NCI-H146 (cell line): ENCODE data around the gene NCAPD2.

Source experiments
- DNase-seq: peaks from one replicate; lab custom pipeline; 2025; lab: John Stamatoyannopoulos, UW

The NCAPD2 gene

DNA sequence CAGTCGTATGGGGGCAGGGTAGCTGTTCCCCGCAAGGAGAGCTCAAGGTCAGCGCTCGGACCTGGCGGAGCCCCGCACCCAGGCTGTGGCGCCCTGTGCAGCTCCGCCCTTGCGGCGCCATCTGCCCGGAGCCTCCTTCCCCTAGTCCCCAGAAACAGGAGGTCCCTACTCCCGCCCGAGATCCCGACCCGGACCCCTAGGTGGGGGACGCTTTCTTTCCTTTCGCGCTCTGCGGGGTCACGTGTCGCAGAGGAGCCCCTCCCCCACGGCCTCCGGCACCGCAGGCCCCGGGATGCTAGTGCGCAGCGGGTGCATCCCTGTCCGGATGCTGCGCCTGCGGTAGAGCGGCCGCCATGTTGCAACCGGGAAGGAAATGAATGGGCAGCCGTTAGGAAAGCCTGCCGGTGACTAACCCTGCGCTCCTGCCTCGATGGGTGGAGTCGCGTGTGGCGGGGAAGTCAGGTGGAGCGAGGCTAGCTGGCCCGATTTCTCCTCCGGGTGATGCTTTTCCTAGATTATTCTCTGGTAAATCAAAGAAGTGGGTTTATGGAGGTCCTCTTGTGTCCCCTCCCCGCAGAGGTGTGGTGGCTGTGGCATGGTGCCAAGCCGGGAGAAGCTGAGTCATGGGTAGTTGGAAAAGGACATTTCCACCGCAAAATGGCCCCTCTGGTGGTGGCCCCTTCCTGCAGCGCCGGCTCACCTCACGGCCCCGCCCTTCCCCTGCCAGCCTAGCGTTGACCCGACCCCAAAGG lies 41.2 kb downstream of the NCAPD2 start:
- DNase-seq, result peak; percentile 93

DNA sequence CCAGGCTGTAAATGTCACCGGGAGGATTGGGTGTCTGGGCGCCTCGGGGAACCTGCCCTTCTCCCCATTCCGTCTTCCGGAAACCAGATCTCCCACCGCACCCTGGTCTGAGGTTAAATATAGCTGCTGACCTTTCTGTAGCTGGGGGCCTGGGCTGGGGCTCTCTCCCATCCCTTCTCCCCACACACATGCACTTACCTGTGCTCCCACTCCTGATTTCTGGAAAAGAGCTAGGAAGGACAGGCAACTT lies 41.7 kb downstream of the NCAPD2 start:
- DNase-seq, result no peak

DNA sequence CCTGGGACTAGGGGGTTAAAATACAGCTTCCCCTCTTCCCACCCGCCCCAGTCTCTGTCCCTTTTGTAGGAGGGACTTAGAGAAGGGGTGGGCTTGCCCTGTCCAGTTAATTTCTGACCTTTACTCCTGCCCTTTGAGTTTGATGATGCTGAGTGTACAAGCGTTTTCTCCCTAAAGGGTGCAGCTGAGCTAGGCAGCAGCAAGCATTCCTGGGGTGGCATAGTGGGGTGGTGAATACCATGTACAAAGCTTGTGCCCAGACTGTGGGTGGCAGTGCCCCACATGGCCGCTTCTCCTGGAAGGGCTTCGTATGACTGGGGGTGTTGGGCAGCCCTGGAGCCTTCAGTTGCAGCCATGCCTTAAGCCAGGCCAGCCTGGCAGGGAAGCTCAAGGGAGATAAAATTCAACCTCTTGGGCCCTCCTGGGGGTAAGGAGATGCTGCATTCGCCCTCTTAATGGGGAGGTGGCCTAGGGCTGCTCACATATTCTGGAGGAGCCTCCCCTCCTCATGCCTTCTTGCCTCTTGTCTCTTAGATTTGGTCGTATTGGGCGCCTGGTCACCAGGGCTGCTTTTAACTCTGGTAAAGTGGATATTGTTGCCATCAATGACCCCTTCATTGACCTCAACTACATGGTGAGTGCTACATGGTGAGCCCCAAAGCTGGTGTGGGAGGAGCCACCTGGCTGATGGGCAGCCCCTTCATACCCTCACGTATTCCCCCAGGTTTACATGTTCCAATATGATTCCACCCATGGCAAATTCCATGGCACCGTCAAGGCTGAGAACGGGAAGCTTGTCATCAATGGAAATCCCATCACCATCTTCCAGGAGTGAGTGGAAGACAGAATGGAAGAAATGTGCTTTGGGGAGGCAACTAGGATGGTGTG lies 42.3 kb downstream of the NCAPD2 start:
- DNase-seq, result no peak

DNA sequence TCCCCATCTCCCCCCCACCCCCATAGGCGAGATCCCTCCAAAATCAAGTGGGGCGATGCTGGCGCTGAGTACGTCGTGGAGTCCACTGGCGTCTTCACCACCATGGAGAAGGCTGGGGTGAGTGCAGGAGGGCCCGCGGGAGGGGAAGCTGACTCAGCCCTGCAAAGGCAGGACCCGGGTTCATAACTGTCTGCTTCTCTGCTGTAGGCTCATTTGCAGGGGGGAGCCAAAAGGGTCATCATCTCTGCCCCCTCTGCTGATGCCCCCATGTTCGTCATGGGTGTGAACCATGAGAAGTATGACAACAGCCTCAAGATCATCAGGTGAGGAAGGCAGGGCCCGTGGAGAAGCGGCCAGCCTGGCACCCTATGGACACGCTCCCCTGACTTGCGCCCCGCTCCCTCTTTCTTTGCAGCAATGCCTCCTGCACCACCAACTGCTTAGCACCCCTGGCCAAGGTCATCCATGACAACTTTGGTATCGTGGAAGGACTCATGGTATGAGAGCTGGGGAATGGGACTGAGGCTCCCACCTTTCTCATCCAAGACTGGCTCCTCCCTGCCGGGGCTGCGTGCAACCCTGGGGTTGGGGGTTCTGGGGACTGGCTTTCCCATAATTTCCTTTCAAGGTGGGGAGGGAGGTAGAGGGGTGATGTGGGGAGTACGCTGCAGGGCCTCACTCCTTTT lies 43.1 kb downstream of the NCAPD2 start:
- no peak for DNase-seq

DNA sequence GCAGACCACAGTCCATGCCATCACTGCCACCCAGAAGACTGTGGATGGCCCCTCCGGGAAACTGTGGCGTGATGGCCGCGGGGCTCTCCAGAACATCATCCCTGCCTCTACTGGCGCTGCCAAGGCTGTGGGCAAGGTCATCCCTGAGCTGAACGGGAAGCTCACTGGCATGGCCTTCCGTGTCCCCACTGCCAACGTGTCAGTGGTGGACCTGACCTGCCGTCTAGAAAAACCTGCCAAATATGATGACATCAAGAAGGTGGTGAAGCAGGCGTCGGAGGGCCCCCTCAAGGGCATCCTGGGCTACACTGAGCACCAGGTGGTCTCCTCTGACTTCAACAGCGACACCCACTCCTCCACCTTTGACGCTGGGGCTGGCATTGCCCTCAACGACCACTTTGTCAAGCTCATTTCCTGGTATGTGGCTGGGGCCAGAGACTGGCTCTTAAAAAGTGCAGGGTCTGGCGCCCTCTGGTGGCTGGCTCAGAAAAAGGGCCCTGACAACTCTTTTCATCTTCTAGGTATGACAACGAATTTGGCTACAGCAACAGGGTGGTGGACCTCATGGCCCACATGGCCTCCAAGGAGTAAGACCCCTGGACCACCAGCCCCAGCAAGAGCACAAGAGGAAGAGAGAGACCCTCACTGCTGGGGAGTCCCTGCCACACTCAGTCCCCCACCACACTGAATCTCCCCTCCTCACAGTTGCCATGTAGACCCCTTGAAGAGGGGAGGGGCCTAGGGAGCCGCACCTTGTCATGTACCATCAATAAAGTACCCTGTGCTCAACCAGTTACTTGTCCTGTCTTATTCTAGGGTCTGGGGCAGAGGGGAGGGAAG lies 43.9 kb downstream of the NCAPD2 start:
- DNase-seq, result peak; percentile 92

DNA sequence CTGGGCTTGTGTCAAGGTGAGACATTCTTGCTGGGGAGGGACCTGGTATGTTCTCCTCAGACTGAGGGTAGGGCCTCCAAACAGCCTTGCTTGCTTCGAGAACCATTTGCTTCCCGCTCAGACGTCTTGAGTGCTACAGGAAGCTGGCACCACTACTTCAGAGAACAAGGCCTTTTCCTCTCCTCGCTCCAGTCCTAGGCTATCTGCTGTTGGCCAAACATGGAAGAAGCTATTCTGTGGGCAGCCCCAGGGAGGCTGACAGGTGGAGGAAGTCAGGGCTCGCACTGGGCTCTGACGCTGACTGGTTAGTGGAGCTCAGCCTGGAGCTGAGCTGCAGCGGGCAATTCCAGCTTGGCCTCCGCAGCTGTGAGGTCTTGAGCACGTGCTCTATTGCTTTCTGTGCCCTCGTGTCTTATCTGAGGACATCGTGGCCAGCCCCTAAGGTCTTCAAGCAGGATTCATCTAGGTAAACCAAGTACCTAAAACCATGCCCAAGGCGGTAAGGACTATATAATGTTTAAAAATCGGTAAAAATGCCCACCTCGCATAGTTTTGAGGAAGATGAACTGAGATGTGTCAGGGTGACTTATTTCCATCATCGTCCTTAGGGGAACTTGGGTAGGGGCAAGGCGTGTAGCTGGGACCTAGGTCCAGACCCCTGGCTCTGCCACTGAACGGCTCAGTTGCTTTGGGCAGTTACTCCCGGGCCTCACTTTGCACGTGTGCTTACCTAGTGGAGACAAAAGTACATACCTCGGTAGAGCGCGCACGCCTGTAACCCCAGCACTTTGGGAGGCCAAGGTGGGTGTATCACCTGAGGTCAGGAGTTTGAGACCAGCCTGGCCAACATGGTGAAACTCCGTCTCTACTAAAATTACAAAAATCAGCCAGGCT lies 44.8 kb downstream of the NCAPD2 start:
- peak; percentile 48 for DNase-seq

DNA sequence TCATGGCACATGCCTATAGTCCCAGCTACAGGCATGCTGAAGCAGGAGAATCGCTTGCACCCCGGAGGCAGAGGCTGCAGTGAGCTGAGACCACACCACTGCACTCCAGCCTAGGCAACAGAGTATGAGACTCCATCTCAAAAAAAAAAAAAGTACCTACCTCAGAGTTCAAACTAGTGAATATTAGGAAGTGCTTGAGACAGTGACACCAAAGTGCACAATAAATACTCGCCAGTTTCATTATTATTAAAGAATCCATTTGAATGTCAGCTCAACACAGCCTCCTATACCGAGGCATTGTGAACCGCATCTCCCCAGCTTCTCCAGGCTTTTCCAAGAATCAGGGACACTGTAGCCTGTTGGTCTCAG lies 45.4 kb downstream of the NCAPD2 start:
- DNase-seq, result no peak

DNA sequence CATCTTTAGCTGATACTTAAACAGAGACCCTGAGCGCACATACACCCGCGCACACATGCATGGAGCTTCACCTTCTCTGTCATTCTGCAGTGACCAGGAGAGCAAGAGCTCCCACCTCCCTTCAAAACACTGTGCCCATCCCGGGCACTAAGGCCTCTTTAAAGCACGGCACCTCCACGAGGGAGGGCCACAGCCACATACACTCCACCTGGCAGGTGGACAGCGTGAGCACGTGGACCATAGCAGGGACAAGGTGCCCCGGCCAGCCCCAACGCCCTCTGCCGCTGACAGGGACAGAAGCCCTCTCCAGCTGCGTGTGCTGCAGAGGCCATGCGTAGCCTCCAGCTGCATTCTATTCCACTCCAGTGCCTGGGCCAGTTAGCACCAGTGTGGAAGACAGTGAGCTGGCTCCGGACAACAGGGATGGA lies 45.8 kb downstream of the NCAPD2 start:
- peak; percentile 41 for DNase-seq

DNA sequence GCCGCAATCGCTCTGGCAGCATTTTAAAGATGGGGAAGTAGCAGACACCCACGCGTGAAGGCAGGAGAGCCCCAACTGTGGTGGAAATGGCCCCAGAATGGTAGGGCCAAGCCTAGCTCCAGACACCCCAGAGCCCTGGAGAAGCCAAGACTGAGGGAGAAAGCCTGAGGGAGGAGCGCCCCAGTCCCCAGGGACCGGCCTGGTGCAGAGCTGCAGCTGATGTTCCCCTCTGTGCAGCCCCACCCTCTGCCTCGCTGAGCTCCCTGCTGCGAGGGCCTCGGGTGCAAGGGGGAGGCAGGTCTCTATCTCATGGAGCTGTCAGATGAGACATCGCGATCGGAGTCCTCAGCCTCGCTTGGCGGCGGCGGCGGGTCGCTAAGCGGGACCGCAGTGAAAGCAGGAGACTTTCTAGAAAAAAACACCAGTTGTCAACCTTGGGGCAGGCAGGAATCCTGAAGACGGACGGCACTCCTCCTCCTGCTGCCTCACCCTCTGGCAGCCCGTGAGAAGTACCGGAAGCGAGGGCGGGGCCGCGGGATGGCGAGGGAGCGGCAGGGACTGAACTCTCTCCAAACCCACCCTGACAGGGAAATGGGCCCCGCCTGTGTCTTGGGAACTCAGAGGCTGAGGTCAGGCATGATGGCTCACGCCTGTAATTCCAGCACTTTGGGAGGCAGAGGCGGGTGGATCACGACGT lies 46.4 kb downstream of the NCAPD2 start:
- peak; percentile 85 for DNase-seq

DNA sequence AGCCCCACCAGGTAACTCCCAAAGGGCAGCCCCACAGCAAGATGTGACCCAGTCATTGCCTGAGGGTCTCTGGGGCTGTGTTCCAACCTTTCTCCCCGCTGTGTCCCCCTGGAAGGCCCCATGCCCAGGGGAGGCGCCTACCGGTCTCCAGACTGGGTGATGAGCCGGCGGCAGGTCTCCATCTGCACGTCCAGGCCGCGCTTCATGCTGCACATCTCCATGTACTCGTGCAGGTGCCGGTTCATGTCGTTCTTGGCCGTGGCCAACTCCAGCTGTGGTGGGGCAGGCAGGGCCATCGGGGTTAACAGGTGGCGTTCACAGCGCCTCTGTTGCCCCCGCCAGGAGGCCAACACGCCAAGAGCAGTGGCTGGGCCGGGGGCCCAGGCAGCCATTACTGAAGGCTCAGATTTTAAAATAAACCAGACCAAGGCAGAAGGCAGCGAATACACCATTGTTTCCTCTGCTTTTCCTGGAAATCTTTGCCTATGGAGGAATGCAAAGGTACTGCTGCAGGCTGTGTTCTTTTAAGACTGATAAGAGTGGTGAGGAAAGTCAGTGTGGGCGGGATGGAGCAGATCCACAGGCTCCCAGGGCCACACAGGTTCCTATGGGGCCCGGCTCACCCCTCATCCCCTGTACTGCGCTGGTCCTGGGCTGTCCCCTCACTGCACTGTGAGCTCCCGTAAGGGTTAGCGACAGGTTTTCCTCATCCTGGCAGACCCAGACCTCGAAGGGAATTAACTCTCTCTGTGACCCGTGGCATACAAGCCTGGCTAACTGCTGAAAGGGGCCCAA lies 47.7 kb downstream of the NCAPD2 start:
- no peak for DNase-seq

DNA sequence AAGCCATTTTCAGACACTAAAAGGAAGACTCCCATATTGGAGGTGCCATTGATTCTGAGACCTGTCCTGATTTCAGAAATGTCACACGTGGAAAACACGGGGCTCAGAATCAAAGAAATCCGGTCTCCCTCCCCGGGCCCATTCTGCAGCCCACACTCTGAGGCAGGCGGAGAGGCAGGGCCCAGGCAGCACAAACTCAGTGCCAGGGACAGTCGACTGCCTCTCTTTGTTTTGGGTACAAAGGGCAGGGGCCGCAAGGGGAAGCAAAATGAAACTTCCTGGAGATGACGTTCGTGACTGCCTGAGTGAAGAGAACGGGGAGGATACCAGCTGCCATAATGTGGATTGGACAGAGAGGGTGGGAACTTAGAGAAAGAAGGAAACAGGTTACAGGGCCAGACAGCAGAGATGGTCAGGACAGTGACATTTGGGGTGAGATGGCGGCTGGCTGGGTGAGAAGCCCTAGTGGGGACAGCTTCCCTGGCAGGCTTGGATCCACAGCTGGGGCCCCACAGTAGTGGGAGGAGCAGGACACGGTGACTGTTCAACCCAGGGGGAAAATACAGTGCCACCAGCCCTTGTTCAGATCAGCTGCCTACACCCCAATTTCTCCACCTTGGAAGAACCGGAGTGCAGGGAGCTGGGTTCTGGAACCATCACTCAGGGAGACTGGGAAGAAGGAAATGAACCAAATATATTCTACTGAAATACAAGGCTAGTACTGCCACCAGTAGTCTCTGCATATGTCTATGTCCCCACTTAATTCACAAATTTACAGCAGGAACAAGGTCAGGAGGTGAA lies 48.5 kb downstream of the NCAPD2 start:
- no peak for DNase-seq

DNA sequence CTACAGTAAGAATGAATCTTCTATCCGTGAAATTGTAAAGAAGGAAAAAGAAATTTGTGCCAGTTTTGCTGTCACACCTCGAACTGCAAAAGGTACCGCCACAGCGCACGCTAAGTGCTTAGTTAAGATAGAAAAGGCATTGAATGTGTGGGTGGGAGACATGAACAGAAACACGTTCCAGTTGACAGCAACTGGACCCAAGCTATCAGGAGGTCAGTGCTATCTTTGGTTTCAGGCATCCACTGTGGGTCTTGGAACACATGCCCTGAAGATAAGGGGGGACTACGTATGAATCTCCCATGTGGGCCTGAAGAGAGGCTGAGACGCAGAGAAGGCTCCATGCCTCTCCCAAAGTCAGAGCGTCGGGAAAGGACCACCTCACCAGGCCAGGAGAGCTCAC lies 52.1 kb downstream of the NCAPD2 start:
- DNase-seq, result no peak

DNA sequence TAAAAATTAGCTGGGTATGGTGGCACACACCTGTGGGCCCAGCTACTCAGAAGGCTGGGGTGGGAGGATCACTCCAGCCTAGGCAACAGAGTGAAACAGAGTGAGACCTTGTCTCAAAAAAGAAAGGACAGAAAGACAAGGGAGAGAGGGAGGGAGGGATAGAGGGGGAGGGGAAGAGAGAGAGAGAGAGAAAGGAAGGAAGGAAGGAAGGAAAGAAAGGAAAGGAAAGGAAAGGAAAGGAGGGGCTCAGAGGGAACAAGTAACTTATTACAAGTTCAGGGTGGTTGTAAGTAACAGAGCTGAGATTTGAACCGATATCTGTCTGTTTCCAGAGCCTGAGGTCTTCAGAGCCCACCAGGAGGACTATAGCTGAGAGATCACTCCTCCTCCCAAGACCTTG lies 53.7 kb downstream of the NCAPD2 start:
- no peak for DNase-seq

DNA sequence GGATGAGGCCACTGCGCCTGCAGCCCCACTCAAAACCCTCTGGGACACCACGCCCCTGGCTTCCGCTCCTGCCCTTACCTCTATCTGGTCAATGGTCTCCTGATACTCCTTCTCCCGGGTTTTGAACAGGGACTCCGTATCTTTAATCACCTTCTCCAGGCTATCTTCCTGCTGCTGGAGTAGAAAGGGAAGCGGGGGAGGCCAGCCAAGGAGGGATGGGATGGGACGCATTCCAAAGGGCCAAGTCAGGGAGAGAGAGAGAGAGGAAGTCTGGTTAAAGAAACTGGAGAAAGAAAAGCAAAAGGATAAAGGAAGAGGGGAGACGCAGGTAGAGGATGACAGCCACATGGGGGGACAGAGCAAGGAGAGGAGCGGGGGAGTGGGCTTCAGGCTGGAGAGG lies 54.1 kb downstream of the NCAPD2 start:
- DNase-seq, result no peak

DNA sequence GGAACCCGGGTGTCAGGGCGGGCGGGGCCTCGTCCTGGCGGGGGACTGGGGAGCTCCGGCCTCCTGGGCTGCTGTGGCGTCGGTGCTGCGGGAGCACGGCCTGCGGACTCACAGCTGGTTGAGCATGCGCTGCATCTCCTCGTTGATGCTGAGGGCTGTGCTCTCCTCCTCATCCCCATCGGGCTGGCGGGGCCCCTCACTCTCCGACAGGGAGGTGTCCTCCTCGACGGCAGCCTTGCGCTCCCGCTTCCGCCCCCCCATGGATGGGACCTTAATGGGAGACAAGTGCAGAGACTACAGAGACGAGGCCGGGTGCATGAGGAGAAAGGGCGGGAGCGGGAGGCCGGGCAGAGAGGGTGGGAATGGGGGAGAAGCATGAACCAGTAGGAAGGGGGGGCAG lies 54.7 kb downstream of the NCAPD2 start:
- no peak for DNase-seq

DNA sequence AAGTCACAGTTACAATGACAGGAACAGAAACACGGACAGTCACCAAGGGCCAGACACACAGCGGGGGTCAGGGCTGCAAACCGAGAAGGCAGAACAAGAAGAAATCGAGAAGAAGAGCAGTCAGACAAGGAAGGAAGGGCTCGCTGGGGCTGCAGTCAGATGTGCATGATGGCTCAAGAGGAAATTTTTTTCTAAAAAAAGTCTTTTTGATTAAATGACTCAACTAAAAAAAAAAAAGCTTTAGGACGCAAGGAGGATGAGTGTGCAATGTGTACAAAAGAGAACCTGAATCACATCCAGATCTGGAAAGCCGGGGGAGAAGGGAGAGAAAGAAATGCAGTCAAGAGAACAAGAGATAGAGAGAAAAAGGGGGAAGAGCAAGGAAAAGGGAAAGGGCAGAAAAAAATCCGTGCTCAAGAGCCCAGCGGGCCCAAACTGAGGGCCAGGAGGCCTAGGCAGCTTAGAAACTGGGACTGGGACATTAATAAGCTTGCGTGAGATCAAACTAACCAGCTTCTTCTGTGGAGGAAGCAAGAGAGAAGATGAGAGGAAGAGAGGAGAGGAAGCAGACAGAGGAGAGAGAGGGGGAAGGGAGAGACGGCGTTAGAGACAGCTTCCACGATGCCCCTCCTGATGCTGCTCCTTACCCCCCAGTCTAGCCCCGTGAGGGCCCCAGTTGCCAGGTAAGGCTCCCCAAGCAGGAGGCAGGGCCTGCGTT lies 55.2 kb downstream of the NCAPD2 start:
- no peak for DNase-seq

DNA sequence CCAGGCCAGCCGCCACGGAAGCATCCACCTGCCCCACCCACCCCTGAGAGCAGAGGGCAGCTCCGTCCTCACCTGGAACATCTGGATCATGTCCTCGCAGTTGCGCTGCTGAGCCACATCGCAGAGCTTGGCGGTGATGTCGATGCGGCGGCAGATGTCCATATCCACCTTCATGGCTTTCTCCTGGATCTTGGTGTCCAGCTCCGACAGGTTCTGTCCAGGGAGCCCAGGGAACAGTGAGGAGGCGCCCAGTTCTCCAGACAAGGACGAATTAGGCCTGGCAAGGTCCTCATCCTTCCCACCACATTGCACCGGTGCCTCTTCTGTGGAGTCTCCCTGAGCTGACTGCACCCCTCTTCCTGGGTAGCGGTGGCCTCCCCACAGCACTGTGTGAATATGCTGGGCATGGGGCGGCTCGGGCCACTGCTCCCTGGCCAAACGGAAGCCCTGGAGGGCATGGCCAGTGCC lies 55.8 kb downstream of the NCAPD2 start:
- no peak for DNase-seq
